ENCODE measurements around the gene APRT. TPM values are rescaled to one million over a fixed set of nuclear protein-coding genes. Genes with fewer than 3 reads are reported as not detected.

Gene APRT
- 242 and 300 TPM in 2 replicates for total RNA-seq

DNA sequence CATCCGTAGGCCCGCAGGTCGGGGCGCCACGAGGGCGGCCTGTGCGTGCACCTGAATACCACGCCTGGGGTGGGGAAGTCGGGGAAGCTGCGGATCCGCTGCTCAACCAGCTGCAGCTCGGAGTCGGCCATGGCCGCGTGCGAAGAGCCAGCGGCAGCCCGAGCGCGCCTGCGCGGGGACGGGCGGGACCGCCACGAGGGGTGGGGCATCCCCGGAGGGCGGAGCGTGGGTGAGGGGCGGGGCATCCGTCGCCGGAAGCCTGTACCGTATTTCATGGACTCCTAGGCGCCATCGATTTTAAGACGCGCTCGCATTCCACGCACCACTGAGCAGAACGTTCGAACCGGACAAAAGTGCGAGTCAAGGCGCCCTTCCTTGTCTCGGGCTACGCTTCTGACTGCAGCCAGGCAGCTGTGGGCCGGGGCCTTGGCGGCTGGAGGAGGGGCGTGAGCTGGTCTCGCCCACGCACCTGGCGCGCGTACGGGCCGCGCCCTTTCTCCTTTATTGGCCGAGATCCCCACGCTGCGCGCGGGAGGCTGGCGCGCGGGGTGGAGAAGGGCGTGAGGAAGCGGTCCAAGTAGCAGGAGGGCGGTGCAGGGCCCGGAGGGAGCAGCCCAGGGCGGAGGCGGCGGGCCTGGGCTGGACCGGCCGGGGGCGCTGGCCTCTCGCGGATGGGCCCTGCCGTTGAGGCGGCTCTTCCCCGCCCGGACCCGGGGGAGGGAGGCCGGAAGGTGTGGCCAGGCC lies at the start of gene APRT:
TSS of gene APRT (minus strand) at position 160 of the 744 bp plus-strand sequence. CDS start at position 131, 29 bp downstream.
- H3K4me3 ChIP-seq (ENCODE audit: low read depth, low read length), result peak within 1 kb of the TSS; percentile 67
- TF ChIP-seq, protein P1, sequence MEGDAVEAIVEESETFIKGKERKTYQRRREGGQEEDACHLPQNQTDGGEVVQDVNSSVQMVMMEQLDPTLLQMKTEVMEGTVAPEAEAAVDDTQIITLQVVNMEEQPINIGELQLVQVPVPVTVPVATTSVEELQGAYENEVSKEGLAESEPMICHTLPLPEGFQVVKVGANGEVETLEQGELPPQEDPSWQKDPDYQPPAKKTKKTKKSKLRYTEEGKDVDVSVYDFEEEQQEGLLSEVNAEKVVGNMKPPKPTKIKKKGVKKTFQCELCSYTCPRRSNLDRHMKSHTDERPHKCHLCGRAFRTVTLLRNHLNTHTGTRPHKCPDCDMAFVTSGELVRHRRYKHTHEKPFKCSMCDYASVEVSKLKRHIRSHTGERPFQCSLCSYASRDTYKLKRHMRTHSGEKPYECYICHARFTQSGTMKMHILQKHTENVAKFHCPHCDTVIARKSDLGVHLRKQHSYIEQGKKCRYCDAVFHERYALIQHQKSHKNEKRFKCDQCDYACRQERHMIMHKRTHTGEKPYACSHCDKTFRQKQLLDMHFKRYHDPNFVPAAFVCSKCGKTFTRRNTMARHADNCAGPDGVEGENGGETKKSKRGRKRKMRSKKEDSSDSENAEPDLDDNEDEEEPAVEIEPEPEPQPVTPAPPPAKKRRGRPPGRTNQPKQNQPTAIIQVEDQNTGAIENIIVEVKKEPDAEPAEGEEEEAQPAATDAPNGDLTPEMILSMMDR (conservative IDR thresholded peaks at IDR 0.05; ENCODE audit: low read depth, low read length), result no peak
- DNase-seq (ENCODE audit: low read depth), result peak; percentile 46

DNA sequence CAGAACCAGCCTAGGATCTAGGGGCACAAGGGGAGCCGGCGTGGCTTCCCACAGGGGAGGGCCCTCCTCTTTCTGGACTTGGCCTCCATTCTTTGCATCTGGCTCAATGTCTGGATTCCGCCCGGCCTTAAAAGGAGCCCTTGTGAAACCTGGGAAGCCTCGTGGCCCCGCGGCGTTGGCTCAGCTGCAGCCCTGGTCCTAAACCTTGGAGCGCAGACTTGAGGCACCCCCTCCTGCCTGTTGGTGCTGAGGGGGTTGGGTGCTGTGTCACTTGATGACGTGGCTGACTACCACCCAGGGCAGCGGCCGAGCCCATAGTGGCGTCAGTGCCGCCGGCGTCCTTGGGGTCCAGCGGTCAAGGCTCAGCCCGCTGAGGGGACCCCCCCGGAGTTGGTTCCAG lies 49.6 kb upstream of the APRT start:
- TF ChIP-seq, protein P1 (conservative IDR thresholded peaks at IDR 0.05; ENCODE audit: low read depth, low read length), result no peak
- no peak for DNase-seq (ENCODE audit: low read depth)
- H3K4me3 ChIP-seq (ENCODE audit: low read depth, low read length), result no peak overlapping the region

DNA sequence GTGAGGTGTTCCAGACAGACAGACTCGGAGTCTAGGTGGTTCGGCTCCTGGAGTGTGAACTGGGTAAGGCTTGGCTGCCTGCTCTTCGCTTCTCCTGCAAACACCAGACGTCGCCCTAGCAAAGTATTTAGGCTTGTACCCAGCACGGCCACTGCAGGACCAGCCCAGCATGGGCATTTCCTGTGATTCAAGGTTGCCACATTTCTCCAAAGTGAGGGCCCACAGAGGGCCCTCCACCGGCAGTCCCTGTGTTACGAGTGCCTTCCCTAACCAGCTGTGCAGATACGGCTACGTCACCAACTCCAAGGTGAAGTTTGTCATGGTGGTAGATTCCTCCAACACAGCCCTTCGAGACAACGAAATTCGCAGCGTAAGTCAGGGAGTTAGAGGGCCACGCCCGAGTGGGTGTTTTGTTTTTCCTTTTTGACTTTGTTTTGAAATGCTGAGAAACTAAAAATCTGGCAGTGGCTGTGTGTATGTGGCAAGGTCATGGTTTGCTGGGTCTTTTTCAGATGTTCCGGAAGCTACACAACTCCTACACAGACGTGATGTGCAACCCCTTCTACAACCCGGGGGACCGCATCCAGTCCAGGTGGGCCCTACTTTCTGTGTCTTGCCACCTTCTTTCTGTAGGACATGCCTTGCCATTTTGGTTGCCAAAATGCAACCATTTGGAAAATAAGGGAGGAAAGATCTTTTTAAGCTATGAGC lies 47.8 kb upstream of the APRT start:
- TF ChIP-seq, protein P1 (conservative IDR thresholded peaks at IDR 0.05; ENCODE audit: low read depth, low read length), result no peak
- DNase-seq (ENCODE audit: low read depth), result no peak
- H3K4me3 ChIP-seq (ENCODE audit: low read depth, low read length), result no peak overlapping the region

- peak; percentile 16 for DNase-seq (ENCODE audit: low read depth)
- H3K4me3 ChIP-seq (ENCODE audit: low read depth, low read length), result peak overlapping the region; percentile 98
- TF ChIP-seq, protein P1 (conservative IDR thresholded peaks at IDR 0.05; ENCODE audit: low read depth, low read length), result peak; percentile 86
Measured at GRCh38 chr16:88857728-88858339, 46.1 kb upstream of the APRT start.

- H3K4me3 ChIP-seq (ENCODE audit: low read depth, low read length), result peak within 1 kb of the TSS; percentile 98
- peak; percentile 20 for DNase-seq (ENCODE audit: low read depth)
- TF ChIP-seq, protein P1 (conservative IDR thresholded peaks at IDR 0.05; ENCODE audit: low read depth, low read length), result no peak
Measured at GRCh38 chr16:88856828-88857727, 45.4 kb upstream of the APRT start, which contains the start of the genes GALNS and TRAPPC2L. TSS of gene GALNS (minus strand) at chr16:88856947. CDS start at chr16:88856877, 70 bp downstream. TSS of gene TRAPPC2L (plus strand) at chr16:88857127. CDS start at chr16:88857151, 24 bp downstream.

Measured in epithelial cell of proximal tubule (primary cell).